NCI-H526 treated with DMSO at 0.1 percent for 48 hours (cell line): ENCODE data around the gene UBE2F.
"Not testable (repeated sequence)": the region's sequence is repeated elsewhere in the genome, so short reads cannot be mapped to it uniquely, and the experiment has no call there.

Source experiments
- DNase-seq: peaks from one replicate; lab custom pipeline; 2025; lab: John Stamatoyannopoulos, UW

Gene UBE2F

DNA sequence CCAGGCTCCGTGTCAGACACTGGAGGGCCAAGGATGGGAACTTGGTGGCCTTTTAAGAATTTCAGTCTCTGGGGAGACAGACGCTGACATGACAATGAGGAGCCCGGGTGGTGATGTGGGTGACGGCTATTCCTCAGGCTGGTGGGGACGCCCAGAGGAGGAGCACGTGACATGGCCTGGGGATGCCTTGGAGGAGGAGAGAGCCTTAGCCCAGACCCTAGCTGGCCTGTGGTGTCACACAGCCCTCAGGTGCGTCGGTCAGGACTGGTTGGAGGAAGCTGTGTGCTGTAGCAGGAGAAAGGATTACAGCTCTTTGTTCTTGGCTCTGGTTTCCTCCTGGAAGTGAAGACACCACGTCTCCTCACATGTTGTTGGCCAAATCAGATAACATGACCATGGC, 54.0 kb downstream of the UBE2F start:
- no peak for DNase-seq

- no peak for DNase-seq
Observed at GRCh38 chr2:238021327-238021726, 54.5 kb downstream of the UBE2F start.

GRCh38 chr2:238022594-238023157, 55.9 kb downstream of the UBE2F start:
- DNase-seq, result no peak

GRCh38 chr2:238023608-238024007, 56.8 kb downstream of the UBE2F start:
- DNase-seq, result no peak

GRCh38 chr2:238024986-238025385, 58.2 kb downstream of the UBE2F start:
- no peak for DNase-seq

GRCh38 chr2:238025741-238026360, 59.0 kb downstream of the UBE2F start:
- DNase-seq, result no peak

- no peak for DNase-seq
Observed at GRCh38 chr2:238027058-238027457, 60.2 kb downstream of the UBE2F start.

GRCh38 chr2:238027591-238028415, 61.0 kb downstream of the UBE2F start:
- DNase-seq, result no peak

DNA sequence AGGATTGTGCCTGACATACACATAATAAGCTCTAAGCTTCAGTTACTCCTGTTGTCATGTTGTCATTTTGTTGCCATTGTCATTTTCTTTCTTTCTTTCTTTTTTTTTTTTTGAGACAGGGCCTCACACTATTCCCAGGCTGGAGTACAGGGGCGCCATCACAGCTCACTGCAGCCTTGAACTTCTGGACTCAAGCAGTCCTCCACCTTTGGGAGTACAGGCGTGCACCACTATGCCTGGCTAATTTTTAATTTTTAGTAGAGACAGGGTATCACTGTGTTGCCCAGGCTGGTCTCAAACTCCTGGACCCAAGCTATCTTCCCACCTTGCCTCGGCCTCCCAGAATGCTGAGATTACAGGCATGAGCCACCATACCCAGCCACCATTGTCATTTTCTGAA, 63.0 kb downstream of the UBE2F start:
- DNase-seq, result no peak

DNA sequence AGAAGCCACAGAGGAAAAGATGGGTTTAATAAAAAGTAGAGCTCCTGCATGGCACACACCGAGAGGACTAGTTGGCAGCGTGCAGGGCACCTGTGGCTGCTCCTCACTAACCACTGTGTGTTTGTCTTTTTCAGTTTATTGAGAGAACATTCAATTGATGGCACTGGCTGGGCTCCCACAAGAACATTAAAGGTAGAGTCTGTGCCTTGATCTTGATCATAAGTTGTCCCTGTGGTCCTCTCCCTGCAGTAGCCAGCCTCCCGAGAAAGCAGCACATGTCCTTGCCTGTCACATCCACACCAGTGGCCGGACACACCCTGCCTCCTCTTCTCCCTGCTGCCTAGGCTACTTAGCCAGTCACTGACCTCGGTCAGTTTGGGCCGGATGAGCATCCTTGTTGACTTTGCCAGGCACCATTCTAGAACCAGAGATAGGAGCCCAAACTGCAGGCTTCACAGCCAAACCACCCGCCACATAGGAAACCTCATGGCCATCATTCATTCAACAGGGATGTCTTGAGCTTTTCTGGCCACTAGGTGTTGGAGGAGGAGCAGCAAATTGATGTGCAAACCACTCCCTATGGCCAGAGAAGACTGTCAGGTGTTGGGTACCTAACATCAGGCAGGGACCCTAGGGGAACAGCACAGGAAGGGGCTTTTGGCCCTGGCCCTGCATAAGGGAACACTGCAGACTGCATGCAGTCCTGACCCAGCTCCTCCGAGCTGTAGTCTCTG, 63.8 kb downstream of the UBE2F start:
- DNase-seq, result no peak

GRCh38 chr2:238031751-238032150, 64.9 kb downstream of the UBE2F start:
- no peak for DNase-seq

- no peak for DNase-seq
Observed at GRCh38 chr2:238032755-238033337, 66.0 kb downstream of the UBE2F start.

- not testable (repeated sequence) for DNase-seq
Observed at GRCh38 chr2:238033991-238034390, 67.2 kb downstream of the UBE2F start.

DNA sequence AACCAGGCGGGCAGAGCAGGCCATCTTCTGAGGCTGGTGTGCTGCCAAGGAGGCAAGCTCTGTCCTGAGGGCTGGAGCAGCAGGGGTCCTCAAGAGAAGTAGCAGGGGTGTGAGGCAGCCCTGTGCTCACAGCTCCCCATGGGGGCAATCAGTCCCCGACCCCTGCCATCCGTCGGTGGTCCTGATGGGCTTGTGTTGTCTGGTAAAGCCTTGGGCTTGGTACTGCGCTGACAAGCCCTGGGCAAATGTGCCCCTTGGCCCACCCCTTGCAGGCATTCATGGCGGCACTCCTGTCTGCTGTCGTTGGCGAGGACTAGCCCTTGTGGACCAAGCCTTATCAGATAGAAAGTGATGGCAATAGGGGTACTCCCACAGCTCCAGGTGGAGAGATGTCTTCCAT, 71.4 kb downstream of the UBE2F start:
- no peak for DNase-seq

DNA sequence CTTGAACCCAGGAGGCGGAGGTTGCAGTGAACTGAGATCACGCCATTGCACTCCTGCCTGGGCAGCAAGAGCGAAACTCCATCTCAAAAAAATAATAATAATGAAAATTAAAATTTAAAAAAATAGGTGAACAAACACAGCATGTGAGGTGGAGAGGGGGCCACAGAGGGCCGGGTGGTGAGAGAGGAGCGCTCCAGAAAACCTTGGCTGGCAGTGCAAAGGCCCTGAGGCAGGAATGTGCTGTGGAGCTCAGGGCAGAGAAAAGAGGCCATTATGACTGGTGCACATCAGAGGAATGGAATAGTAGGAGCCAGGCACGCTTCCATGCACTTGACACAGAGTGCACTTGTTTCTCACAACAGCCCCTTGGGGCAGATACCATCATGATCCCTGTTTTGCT, 72.3 kb downstream of the UBE2F start:
- DNase-seq, result no peak

GRCh38 chr2:238039985-238040384, 73.2 kb downstream of the UBE2F start:
- DNase-seq, result no peak

GRCh38 chr2:238040918-238041317, 74.1 kb downstream of the UBE2F start:
- DNase-seq, result no peak

- DNase-seq, result no peak
Observed at GRCh38 chr2:238042090-238042489, 75.3 kb downstream of the UBE2F start.

DNA sequence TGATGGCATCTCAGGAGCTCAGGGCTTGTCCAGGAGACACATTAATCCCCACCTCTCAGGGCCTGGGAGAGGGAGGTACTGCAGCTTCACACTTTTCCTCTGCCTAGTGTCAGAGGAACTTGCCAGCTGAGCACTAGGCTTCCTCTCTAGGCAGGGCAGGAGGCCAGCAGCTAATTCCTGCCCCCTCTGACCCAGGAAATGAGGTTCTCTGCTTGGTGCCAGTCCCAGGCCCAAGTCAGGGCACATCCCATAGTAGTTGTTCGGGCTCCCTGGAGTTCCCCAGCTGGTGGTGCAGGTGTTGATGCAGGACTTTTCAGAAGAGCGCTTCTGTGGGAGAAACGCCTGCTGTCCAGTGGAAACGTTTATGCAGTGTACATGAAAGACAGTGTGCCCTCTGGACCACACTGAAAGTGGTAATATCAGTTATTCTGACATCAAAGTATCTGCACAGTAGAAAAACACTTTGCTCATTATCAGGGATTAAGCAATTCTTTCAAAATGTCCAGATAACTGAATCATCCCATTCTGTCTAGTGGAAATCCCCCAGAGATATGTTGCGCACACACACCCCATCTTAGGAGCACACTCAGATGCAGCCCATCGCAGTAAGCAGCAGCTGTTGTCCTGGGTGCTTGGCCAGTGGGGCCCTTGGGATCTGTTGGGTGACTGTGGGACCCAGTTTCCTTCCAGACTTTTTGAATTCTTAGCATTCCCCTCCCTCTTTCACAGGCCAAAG, 76.2 kb downstream of the UBE2F start:
- no peak for DNase-seq

- no peak for DNase-seq
Observed at GRCh38 chr2:238043851-238044250, 77.0 kb downstream of the UBE2F start.

- DNase-seq, result no peak
Observed at GRCh38 chr2:238045575-238045974, 78.8 kb downstream of the UBE2F start.
